Measurements from ENCODE around the gene ZNF365. TPM values are rescaled to one million over a fixed set of nuclear protein-coding genes. Genes with fewer than 3 reads are reported as not detected.
A peak's percentile ranks its signal among the peaks of the same experiment; 100 is the strongest.
"Not testable (repeated sequence)": the region's sequence is repeated elsewhere in the genome, so short reads cannot be mapped to it uniquely, and the experiment has no call there.

Gene ZNF365
- total RNA-seq, 1 donor from 2014 or later: not detected

DNA sequence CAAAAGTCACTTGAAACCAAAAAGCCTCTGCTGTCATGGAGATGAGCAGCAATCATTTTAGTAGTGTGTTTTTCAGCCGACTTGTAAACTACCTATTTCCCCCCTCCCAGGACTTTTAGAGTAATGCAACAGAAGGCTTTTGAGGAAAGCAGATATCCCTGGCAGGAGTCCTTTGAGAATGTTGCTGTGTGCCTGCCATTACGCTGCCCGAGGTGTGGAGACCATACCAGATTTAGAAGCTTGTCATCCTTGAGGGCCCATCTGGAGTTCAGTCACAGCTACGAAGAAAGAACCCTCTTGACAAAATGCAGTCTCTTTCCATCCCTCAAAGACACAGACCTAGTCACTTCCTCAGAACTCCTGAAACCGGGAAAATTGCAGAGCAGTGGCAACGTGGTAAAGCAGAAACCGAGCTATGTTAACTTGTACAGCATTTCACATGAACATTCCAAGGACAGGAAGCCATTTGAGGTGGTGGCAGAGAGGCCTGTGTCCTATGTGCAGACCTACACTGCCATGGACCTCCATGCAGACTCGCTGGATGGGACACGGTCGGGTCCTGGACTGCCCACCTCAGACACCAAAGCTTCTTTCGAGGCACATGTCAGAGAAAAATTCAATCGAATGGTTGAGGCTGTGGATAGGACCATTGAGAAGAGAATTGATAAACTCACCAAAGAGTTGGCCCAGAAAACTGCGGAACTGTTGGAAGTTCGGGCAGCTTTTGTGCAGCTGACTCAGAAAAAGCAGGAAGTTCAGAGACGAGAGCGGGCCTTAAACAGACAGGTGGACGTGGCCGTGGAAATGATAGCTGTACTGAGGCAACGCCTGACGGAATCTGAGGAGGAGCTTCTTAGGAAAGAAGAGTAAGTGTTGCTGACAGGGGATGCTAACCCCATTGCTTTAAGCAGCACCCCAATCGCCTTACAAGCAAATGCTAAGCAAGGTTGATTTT, 2.2 kb downstream of the ZNF365 start:
- intact Hi-C loops (cut with micrococcal nuclease): no loop called here
- DNase-seq: no peak
- no peak for ATAC-seq

DNA sequence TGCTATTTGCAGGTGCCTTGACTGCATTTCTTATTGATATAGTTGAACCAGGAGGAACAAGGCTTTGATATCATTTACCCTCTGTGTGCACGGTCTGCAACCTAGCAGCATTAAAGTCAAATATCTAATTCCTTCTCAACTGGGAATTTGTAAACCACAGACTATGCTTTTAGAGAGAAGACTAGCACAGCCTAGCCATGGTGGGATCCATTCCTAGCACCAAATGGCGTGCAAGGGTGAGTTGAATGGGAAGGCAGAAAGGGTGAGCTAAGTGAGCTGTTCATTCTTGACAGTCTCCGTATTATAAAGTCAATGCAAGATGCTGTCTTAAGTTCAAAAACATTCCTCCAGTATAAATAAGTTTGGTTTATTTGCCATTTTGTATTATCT, 2.9 kb downstream of the ZNF365 start:
- DNase-seq: no peak
- intact Hi-C loops (cut with micrococcal nuclease): no loop called here
- no peak for ATAC-seq

DNA sequence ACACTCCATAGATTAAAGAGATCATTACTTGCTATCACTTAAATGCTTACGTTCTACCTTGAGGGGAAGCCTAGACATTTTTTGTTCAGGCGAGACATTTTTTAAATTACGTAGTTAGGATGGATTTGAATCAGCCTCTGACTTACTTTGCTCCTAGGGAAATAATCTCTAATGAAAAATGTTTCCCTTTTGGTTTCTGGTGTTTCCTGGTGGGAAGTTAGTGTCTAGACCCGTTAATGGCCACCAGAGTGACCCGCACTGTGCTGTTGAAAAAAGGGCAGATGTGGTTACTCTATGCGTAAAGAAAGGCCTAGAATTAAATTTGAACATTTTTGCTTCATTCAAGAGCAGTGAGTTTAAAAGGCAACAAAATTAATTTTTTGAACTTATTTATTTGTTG, 3.8 kb downstream of the ZNF365 start:
- DNase-seq (no peak), ATAC-seq (no peak)

DNA sequence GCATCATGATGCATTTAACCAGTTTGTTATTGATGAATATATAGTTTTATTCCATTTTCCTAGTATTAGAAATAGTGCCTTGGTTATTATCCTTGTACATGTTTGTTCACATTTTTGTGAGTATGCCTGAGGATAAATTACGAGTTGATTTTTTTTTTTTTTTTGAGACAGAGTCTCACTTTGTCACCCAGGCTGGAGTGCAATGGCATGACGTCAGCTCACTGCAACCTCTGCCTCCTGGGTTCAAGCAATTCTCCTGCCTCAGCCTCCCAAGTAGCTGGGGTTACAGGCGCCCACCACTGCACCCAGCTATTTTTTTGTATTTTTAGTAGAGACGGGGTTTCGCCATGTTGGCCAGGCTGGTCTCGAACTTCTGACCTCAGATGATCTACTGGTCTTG, 4.7 kb downstream of the ZNF365 start:
- ATAC-seq; DNase-seq; intact Hi-C loops (cut with micrococcal nuclease): not testable (repeated sequence)

More for the DNA sequence above, 3.8 kb downstream of the ZNF365 start:
- intact Hi-C loops (cut with micrococcal nuclease): no loop called here

DNA sequence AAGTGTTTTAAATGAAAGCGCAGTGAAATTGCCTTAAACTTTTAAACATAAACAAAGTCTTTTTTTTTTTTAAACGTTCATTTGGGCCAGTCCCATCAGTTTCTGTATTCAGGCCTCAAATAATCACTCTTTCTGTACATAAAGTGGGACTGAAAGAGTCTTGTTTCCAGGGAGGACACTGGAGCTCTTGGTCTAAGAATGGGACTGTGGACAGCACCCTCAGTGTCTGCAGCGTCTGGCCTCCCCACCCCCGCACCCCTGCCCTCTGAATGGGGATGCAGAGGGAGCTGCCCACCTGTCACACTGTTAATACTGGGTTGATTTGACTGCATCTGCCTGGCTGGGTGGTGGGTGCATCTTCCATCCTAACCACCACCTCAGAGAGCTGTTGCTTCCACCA, 5.2 kb downstream of the ZNF365 start:
- DNase-seq: no peak
- intact Hi-C loops (cut with micrococcal nuclease): no loop called here

DNA sequence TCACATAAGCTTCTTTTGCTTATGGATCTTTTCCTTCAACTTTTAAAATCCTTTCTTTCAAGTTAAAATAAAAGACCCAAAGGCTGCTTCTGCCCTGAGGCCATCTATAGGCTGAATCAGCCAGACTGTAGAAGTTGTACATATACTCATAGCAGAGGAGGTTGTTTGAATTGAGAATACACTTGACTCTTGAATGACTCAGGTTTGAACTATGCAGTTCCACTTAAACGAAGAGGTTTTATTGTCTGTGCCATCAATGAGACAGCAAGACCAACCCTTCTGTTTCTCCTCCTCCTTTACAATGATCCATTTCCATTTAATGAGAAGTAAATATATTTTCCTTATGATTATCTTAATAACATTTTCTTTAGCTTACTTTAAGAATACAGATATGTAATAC, 5.8 kb downstream of the ZNF365 start:
- intact Hi-C loops (cut with micrococcal nuclease): no loop called here
- DNase-seq (no peak), ATAC-seq (no peak)

More for the DNA sequence above, 5.2 kb downstream of the ZNF365 start:
- no peak for ATAC-seq

DNA sequence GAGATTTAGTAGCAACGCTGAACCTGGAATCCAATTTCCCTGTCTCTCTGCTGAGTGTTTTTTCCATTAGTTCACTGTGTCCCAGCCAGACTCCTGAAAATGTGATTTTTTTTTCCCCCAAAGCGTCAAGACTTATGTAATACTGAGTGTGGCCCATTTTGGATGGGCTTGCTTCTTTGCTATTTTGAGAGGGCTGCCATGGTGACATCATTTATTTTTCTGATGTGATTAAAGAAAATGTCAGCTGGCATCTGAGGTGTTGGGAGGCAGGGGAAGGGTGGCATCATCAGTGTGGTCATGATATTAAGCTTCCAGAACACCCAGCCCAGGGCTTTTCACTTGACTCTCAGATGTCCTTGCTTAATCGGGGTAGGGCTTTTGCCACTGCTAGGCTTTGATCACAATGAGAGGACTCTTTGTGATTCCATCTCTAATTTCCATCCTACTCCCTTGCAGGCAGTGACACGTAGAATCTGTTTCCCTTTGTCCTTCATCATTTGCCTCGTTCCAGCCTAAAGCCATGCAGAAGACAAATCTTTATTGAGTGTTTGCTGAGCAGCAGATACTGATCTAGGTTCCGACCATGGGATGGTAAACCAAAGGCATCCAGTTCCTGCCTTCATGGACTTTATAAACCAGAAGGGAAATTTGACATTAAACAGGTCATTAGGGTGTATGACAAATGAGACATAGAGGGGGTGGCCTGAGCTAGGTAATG, 7.4 kb downstream of the ZNF365 start:
- ATAC-seq (peak; percentile 28), DNase-seq (no peak)
- intact Hi-C loops (cut with micrococcal nuclease): no loop called here

DNA sequence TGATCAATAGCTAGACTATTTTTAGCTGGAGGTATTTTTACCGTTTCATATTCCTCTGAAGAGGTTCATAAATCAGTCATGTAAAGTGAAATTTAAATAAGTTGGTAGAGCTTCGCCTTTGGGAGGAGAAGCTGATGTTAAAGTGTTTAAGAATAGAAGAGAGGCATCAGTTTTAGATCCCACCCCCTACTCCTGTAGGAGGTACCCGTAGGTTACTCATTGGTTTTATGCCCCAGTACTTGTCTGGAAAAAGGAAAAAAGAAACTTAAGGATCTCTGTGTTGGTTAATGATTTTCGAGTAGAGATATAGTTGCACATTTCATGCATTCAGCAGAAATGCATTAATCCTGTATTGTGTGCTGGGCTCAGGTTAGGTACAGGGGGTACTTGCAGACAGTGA, 8.7 kb downstream of the ZNF365 start:
- intact Hi-C loops (cut with micrococcal nuclease): no loop called here
- DNase-seq (no peak), ATAC-seq (no peak)

DNA sequence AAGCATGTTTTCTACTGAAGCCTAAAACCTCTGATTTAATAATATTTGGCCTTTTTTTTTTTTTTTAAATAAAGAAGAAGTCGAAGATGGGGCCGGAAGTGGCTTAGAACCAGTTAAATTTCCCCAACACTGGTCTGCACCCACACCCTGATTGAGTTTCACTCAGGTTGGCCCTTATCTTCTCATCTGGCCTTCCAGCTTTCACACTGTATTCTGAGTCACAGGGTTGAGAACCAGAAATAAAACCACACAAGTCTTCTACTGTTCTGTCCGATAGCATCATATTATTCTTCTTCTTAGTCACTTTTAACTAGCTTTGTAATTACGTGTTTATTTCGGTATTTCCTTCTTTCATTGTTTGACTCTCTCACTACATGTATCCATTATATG, 9.9 kb downstream of the ZNF365 start:
- ATAC-seq (no peak), DNase-seq (no peak)
- intact Hi-C loops (cut with micrococcal nuclease): no loop called here

DNA sequence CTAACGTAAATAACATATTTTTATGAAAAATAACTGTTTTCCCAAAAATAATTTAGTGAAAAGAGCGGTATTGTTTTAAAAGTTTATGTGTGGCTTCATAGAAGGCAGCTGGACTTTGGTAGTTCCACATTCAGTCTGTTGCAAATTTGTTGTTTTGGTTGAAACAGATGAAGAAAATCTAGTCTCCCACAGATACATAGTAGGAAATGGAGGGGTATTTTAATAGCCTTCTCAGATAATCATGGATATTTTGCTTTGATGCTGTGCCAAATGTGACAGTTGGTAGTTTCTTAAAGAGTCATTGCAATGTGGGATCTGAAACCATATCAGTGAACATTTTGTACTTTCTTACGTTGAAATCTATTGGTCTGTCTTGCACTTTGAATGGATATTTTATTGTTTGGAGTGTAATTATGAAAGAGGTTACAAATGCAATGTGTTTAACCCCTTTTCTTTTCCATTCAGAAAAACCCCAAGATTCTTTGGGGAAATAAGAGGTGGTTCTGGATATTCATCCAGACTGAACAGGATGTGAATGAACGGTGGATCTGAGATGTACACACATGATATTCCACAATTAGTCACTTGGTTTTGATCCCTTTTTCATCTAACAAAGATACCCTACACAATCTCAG, 10.4 kb downstream of the ZNF365 start:
- DNase-seq: no peak
- intact Hi-C loops (cut with micrococcal nuclease): no loop called here
- no peak for ATAC-seq

DNA sequence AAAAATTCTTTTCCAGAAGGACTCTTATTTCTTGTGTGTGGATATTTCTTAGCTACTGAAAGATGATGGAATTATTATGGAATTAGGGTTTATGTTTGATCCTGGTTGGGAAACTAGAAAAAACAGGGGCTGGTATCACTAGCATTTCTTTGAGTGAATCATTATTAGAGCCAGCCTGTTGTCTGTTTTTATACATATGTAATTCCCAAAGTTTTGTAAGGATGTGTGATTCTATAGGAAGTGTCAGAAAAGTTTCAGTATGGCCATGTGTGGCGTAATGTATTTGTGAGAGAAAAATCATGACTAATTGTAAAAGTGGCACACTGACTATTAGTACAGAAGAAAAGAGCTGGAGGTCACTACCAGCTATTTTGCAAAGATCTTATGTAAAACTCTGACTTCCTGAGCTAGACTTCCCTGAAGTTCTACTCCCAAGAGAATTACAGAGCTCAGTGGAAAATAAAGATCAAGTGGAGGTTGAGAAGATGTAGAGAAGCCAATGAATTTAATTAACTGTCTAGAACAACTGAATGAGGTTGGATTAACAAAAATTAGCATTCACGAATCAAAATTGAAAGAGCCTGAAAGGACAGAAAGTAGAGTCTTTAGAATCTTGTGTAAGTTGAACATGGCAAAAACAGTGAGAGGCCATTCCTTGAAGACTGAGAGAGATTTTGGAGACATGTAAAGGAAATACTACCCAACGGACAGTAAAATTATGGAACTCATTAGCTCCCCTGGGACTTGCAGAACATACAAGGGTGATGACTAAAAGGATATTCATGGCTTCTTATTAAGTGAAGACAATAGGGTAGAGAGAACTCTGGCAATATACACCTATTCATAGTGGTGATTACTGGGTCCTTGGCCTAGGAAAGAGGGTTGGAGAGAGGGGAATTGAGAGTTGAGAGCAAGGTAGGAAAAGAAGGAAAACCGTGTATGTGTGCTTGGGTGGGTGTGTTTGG, 12.5 kb downstream of the ZNF365 start:
- no peak for ATAC-seq
- intact Hi-C loops (cut with micrococcal nuclease): no loop called here
- no peak for DNase-seq

DNA sequence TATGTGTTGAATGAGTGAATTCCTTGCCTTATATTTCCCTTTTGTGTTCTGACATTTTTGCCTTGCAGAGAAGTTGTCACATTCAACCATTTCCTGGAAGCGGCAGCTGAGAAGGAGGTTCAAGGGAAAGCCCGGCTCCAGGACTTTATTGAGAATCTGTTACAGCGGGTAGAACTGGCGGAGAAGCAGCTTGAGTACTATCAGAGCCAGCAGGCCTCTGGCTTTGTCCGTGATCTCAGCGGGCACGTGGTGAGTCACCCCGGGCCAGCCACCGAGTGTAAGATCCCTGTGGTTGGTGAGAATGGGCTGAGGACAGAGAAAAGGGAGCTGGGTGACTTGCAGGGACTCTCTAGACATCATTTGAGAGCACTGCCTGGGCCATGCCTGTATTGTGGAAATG, 14.2 kb downstream of the ZNF365 start:
- ATAC-seq (no peak), DNase-seq (no peak)

DNA sequence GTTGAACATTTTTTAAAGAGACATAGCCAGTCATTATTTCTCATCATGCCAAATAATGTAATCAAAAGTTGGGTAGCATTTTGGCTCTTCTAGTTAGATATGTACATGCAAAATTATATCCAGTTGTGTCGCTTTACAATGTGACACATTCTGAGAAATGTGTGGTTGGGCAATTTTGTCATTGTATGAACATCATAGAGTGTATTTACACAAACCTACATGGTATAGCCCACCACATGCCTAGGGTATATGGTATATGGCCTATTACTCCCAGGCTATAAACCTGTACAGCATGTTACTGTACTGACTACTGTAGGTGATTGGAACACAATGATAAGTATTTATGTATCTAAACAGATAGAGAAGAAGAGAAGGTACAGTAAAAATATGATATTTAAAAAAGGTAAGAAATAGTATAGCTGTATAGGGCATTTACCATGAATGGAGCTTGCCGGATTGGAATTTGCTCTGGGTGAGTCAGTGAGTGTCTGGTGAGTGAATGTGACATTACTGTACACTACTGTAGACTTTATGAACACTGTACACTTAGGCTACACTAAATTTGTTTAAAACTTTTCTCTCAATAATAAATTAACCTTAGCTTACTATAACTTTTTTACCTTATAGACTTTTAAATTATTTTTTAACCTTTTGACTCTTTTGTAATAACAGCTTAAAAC, 16.5 kb downstream of the ZNF365 start:
- DNase-seq: no peak
- intact Hi-C loops (cut with micrococcal nuclease): no loop called here
- no peak for ATAC-seq

More for the DNA sequence above, 14.2 kb downstream of the ZNF365 start:
- intact Hi-C loops (cut with micrococcal nuclease): no loop called here

DNA sequence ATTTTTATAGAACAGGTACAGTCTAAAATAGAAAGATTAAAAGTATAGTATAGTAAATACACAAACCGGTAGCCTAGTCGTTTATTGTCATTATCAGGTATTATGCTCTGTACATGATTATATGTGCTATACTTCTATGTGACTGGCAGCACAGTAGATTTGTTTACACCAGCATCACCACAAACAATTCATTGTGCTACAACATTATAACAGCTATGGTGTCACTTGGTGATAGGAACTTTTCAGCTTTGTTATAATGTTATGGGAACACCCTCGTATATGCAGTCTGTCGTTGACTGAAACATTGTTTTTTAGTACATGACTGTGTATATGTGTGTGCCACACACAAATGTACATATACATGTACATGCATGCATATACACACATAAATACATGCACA, 19.1 kb downstream of the ZNF365 start:
- intact Hi-C loops (cut with micrococcal nuclease): no loop called here

DNA sequence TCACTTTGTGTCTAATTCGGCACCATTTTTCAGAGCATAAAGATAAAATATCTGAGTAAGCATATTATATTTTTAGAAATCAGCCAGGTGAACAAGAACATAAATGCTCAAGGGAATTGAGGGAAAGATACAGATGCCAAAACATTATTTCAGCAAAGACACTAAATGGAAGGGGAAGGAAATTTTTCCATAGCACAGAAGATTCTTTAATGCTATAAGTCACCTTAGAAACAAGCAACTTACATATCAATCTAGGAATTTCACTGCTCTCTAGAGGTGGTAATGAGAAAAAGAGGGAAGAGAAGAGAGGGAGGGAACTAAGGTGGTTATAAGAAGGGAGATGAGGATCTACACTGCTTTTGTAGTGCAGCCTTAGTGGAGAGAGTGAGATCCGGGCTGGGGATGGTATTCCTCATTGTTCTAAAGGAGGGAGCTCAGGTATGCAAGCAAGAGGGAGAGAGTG, 20.4 kb downstream of the ZNF365 start:
- ATAC-seq: no peak
- DNase-seq: no peak
- intact Hi-C loops (cut with micrococcal nuclease): no loop called here

More for the DNA sequence above, 19.1 kb downstream of the ZNF365 start:
- DNase-seq (no peak), ATAC-seq (no peak)

DNA sequence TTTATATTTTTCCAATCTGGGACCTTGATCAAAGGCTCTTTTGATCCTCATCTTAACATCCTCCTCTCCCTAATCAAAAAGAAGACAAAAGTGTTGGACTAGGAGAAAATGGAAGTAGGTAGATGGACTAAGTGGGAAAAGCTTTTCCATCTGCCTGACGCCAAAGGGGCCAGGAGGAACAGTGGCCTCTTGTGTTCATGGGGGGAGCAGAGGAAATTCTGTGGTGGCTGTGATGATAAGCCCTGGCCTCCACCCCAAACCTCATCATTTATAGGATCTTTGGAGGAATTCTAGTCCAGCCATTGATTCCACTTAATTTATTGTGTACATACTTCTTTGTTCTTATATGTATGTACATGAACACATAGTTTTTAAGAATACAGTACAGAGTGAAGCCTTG, 21.7 kb downstream of the ZNF365 start:
- ATAC-seq: no peak
- DNase-seq: no peak
- intact Hi-C loops (cut with micrococcal nuclease): no loop called here

DNA sequence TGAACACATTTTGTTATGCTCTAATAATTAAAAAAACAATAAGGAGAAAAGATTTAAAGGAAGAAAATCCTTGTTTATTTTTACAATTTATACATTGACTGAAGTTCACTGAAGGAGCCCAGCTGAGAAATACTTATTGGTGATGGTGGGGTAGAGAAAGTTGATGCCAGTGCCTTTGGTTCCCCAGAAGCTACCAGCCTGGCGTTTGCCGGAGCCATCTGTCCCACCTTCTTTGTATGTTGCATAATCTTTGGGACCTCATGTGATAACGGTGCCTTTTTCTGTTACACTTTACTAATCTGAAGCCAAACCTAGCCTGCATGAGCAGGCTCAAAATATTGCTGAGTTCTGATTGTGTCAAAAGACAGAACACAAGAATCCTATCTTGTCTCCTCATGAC, 22.7 kb downstream of the ZNF365 start:
- ATAC-seq: no peak
- DNase-seq: no peak
- intact Hi-C loops (cut with micrococcal nuclease): no loop called here

DNA sequence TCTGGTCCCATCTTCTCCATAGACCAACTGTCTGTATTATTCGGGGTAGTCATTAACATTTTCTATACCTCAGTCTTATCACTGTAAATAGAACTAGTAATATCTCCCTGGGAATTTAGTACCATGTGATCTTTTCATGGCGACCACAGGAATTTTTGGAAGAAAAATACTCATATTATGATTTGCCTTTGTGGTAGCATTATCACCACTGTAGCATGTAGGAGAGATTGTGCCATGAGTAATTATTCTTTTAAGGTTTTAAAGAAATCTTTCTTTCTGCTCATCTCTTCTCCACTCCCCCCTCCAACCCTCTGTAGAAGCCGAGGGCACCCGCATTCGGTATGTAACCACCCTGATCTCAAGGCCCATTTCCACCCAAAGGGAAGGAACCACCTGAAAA, 25.0 kb downstream of the ZNF365 start:
- intact Hi-C loops (cut with micrococcal nuclease): no loop called here
- DNase-seq: no peak
- ATAC-seq: no peak

Data from left ventricle myocardium superior (tissue), 1 donor.